CD4-positive, alpha-beta T cell (primary cell): ENCODE measurements around the gene HABP2. TPM values are rescaled to one million over a fixed set of nuclear protein-coding genes. Genes with fewer than 3 reads are reported as not detected.

Experiments used
- ATAC-seq: fragments of 200-7000 bp; cut with Tn5 transposase; one replicate; pipeline ENCODE4 v1.10.0; 2022; ENCODE audit warnings: mild to moderate bottlenecking; ENCODE audit not compliant: poor library complexity
- CTCF ChIA-PET: fragments of 350-600 bp; sonication (Branson Sonifier 250); formaldehyde crosslinking; loops from one replicate; lab custom pipeline; 2021; ENCODE audit warnings: antibody characterized with exemption, inconsistent platforms; lab: Charles Lee
- POLR2A ChIA-PET: fragments of 350-600 bp; sonication (Branson Sonifier 250); formaldehyde crosslinking; loops from one replicate; lab custom pipeline; 2021; ENCODE audit warnings: antibody characterized with exemption, inconsistent platforms; lab: Charles Lee
- DNase-seq, 14 experiments: peaks; one replicate each; pipeline ENCODE4 v3.0.0-alpha.2; 2013 to 2020; ENCODE audit warnings: mixed read lengths in 2 of 14
- H3K27ac ChIP-seq, 2 donors: one replicate each; pipeline versions ENCODE4 v1.5.1 to v1.7.0; 2013; ENCODE audit warnings: low read length in 2 of 2, low read depth in 1 of 2, mild to moderate bottlenecking in 1 of 2
- H3K27me3 ChIP-seq, 2 experiments: 1 replicate in 1 of 2; 2 replicates in 1 of 2; pipeline versions ENCODE4 v1.6.1 to v1.7.0; 2013; ENCODE audit warnings: low read length in 2 of 2, control low read depth in 1 of 2, mild to moderate bottlenecking in 1 of 2, moderate library complexity in 1 of 2; ENCODE audit not compliant: insufficient read depth in 2 of 2, control insufficient read depth in 1 of 2
- H3K36me3 ChIP-seq: one replicate; pipeline ENCODE4 v1.6.1; 2013; ENCODE audit warnings: low read length, control low read depth; ENCODE audit not compliant: insufficient read depth
- H3K4me1 ChIP-seq: one replicate; pipeline ENCODE4 v1.6.1; 2013; ENCODE audit warnings: low read length, control low read depth; ENCODE audit not compliant: insufficient read depth
- H3K4me3 ChIP-seq: one replicate; pipeline ENCODE4 v1.5.1; 2013; ENCODE audit warnings: mild to moderate bottlenecking, low read length, moderate library complexity
- H3K9me3 ChIP-seq, 2 experiments: 1 replicate in 1 of 2; 2 replicates in 1 of 2; pipeline versions ENCODE4 v1.6.1 to v1.7.0; 2013; ENCODE audit warnings: low read length in 2 of 2, mild to moderate bottlenecking in 2 of 2, control low read depth in 1 of 2, moderate library complexity in 1 of 2; ENCODE audit not compliant: control insufficient read depth in 1 of 2, insufficient read depth in 1 of 2
- H3K27ac Mint-ChIP-seq: one replicate; pipeline ENCODE4 v1.8.0; 2020; ENCODE audit warnings: mixed read lengths
- H3K27me3 Mint-ChIP-seq: one replicate; pipeline ENCODE4 v1.8.0; 2021; ENCODE audit warnings: mixed read lengths
- H3K36me3 Mint-ChIP-seq: one replicate; pipeline ENCODE4 v1.8.0; 2021; ENCODE audit warnings: low read depth, mixed read lengths
- H3K4me1 Mint-ChIP-seq: one replicate; pipeline ENCODE4 v1.8.0; 2021; ENCODE audit warnings: low read depth, mixed read lengths
- H3K4me3 Mint-ChIP-seq: one replicate; pipeline ENCODE4 v1.8.0; 2020; ENCODE audit warnings: mild to moderate bottlenecking, mixed read lengths
- H3K9me3 Mint-ChIP-seq: one replicate; pipeline ENCODE4 v1.8.0; 2020; ENCODE audit warnings: mixed read lengths
- intact Hi-C, 2 experiments: fragments of 100-400 bp; cut with DNase I in 1 of 2; cut with micrococcal nuclease in 1 of 2; formaldehyde crosslinking; loops; one replicate each; pipeline versions ENCODE4 v1.15.1 to v1.9.0; 2023 to 2025; cut with DNase I, micrococcal nuclease
- total RNA-seq, 174 experiments: library from RNA in 2 of 174; stranded (reverse) in 2 of 174; gene quantifications; one replicate each; pipeline ENCODE4 v1.2.3 and lab custom pipeline; 2021 to 2026
- TF ChIP-seq, protein P1 (sequence below): fragments of 200-600 bp; IDR thresholded peaks from one replicate; pipeline ENCODE4 v1.8.0; 2022; ENCODE audit warnings: antibody characterized with exemption, mild to moderate bottlenecking

HABP2 gene
- total RNA-seq, 2 experiments from 2014 or later: not detected

DNA sequence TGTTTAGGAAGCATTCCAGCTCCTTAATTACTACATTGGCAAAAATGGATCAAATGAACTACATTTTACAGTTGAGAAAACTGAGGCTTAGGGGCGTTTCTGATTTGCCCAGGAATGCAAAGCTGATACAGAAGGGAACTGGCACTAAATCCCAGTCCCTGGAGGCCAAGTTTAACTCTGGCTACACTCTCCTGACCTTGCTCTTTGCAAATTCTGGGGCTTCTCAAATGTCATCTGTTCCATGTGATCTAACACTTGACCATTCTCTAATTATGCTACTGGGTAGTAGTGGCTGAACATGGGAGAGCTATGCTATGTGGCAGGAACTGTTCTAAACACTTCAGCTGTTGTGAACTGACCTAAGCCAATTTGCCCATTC lies 11.3 kb upstream of the HABP2 start:
- POLR2A ChIA-PET: no interaction called here
- DNase-seq (no peak), ATAC-seq (no peak)
- Histone ChIP-seq H3K27ac (no peak overlapping the region), H3K4me3 (no peak overlapping the region), H3K36me3 (no peaks in the 10 kb centered on the region), H3K27me3 (no peaks in the 10 kb centered on the region), H3K4me1 (no peaks in the 10 kb centered on the region), H3K9me3 (no peaks in the 10 kb centered on the region)
- CTCF ChIA-PET: no interaction called here
- TF ChIP-seq, protein P1, sequence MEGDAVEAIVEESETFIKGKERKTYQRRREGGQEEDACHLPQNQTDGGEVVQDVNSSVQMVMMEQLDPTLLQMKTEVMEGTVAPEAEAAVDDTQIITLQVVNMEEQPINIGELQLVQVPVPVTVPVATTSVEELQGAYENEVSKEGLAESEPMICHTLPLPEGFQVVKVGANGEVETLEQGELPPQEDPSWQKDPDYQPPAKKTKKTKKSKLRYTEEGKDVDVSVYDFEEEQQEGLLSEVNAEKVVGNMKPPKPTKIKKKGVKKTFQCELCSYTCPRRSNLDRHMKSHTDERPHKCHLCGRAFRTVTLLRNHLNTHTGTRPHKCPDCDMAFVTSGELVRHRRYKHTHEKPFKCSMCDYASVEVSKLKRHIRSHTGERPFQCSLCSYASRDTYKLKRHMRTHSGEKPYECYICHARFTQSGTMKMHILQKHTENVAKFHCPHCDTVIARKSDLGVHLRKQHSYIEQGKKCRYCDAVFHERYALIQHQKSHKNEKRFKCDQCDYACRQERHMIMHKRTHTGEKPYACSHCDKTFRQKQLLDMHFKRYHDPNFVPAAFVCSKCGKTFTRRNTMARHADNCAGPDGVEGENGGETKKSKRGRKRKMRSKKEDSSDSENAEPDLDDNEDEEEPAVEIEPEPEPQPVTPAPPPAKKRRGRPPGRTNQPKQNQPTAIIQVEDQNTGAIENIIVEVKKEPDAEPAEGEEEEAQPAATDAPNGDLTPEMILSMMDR: no peak
- Mint-ChIP-seq H3K27me3 (peaks cover 9% of the 10 kb centered on the region), H3K9me3 (no peaks in the 10 kb centered on the region), H3K27ac (no peak overlapping the region), H3K36me3 (no peaks in the 10 kb centered on the region), H3K4me3 (no peak overlapping the region), H3K4me1 (no peaks in the 10 kb centered on the region)
- intact Hi-C loops: no loop called here

- Mint-ChIP-seq H3K27ac (no peak overlapping the region), H3K4me3 (no peak overlapping the region), H3K36me3 (no peaks in the 10 kb centered on the region), H3K27me3 (peaks cover 13% of the 10 kb centered on the region), H3K9me3 (no peaks in the 10 kb centered on the region), H3K4me1 (no peaks in the 10 kb centered on the region)
- H3K27me3 ChIP-seq: no peaks in the 10 kb centered on the region
- no peak for DNase-seq
- H3K4me3 ChIP-seq: no peak overlapping the region
- no peak overlapping the region for H3K27ac ChIP-seq
- no peak for ATAC-seq
- intact Hi-C loops: no loop called here
- no peaks in the 10 kb centered on the region for H3K9me3 ChIP-seq
- H3K36me3 ChIP-seq: no peaks in the 10 kb centered on the region
- ChIA-PET CTCF (no interaction called here), POLR2A (no interaction called here)
- H3K4me1 ChIP-seq: no peaks in the 10 kb centered on the region
- TF ChIP-seq, protein P1: no peak
These were observed 9.5 kb upstream of the HABP2 start for GRCh38 chr10:113543107-113543955.

DNA sequence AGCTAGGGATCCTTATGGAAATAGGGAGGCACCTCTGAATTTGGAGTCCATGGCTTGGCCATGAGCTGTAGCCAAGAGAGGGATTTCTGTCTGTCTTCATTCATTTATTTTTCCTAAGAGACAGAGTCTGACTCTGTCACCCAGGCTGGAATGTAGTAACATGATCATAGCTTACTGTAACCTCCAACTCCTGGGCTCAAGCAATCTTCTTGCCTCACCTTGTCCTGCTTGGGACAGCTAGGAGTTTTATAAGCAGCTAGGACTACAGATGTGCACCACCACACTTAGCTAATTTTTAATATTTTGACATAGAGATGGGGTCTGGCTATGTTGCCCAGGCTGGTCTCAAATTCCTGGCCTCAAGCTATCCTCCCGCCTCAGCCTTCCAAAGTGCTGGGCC lies 8.5 kb upstream of the HABP2 start:
- no peaks in the 10 kb centered on the region for H3K4me1 ChIP-seq
- Mint-ChIP-seq H3K9me3 (no peaks in the 10 kb centered on the region), H3K36me3 (no peaks in the 10 kb centered on the region), H3K4me3 (no peak overlapping the region), H3K27me3 (peaks cover 17% of the 10 kb centered on the region), H3K4me1 (no peaks in the 10 kb centered on the region), H3K27ac (no peak overlapping the region)
- H3K36me3 ChIP-seq: no peaks in the 10 kb centered on the region
- intact Hi-C loops: no loop called here
- no peaks in the 10 kb centered on the region for H3K9me3 ChIP-seq
- no peak overlapping the region for H3K4me3 ChIP-seq
- ATAC-seq (no peak), DNase-seq (no peak)
- CTCF ChIA-PET: no interaction called here
- no peak overlapping the region for H3K27ac ChIP-seq
- POLR2A ChIA-PET: no interaction called here
- no peaks in the 10 kb centered on the region for H3K27me3 ChIP-seq
- TF ChIP-seq, protein P1: no peak
